GM19240 (cell line): ENCODE measurements around the gene RBBP4.
"Not testable (repeated sequence)": the region's sequence is repeated elsewhere in the genome, so short reads cannot be mapped to it uniquely, and the experiment has no call there.

Source experiments
- DNase-seq: peaks from one replicate; pipeline ENCODE4 v3.0.0; 2011; ENCODE audit warnings: low spot score; ENCODE audit not compliant: insufficient read length

The RBBP4 gene

DNA sequence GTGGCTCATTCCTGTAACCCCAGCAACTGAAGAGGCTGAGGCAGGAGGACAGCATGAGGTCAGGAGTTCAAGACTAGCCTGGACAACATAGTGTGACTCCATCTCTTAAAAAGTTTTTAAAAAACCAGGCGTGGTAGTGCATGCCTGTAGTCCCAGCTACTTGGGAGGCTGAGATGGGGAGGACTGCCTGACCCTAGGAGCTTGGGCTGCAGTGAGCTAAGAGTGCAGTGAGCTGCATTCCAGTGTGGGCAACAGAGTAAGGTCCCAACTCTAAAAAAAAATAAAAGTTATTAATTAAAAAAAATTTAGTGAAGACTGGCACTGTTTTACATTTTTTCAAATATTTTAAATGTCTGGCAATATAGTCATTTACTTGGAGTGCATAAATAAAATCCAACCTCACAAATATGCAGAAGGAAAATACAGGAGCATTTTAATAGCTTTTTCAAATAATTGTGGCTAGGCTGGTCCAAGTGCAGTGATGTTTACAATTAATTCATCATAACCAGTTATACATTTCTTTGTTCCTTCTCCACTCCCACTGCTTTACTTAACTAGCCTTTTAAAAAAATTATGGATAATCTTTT, 11.4 kb upstream of the RBBP4 start:
- no peak for DNase-seq

DNA sequence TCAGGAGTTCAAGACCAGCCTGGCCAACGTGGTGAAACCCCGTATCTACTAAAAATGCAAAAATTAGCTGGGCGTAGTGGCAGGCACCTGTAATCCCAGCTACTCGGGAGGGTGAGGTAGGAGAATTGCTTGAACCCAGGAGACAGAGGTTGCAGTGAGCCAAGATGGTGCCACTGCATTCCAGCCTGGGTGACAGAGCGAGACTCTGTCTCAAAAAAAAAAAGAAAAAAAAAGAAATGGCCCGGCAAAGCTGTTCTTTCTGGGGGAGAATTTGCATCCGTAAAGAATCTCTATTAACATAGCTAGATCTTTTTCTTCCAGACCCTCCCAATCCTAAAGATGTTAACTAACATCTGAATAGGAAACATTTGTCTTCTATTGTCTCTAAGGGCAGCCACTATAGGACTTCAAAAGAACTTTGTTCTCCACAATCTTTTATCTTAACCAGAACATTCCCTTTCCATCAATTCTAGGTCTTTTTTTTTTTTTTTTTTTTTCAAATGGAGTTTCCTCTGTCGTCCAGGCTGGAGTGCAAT, 8.6 kb upstream of the RBBP4 start:
- DNase-seq: not testable (repeated sequence)

DNA sequence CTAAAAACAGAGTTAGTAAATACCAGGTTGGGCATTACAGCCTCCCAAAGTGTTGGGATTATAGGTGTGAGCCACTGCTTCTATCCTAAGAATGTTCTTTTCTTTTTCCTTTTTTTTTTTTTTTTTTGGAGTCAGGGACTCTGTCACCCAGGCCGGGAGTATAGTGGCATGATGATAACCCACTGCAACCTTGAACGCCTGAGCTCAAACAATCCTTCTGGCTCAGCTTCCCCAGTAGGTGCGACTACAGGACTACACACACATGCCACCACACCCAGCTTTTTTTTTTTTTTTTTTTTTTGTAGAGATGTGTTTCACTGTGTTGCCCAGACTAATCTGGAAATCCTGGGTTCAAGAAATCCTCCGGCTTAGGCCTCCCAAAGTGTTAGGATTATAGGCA, 6.6 kb upstream of the RBBP4 start:
- DNase-seq: no peak

DNA sequence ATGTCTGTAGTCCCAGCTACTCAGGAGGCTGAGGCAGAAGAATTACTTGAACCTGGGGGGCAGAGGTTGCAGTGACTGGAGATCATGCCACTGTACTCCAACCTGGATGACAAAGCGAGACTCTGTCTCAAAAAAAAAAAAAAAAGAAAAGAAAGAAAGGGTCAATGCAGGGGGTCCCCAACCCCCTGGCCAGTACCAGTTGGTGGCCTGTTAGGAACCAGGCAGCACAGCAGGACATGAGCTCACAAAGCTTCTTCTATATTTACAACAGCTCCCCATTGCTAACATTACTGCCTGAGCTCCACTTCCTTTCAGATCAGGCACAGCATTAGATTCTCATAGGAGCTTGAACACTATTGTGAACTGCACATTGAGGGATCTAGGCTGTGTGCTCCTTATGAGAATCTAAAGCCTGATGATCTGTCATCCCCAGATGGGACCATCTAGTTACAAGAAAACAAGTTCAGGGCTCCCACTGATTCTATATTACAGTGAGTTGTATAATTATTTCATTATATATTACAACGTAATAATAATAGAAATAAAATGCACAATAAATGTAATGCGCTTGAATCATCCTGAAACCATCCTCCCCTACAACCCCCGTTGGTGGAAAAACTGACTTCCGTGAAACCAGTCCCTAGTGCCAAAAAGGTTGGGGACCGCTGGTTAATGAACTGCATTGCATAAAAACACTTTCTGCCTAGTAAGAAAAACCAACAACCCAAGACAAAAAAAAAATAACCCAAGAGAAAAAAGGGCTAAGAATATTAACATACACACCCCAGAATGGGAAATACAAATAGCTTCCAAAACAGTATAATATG, 3.5 kb upstream of the RBBP4 start:
- DNase-seq: no peak

DNA sequence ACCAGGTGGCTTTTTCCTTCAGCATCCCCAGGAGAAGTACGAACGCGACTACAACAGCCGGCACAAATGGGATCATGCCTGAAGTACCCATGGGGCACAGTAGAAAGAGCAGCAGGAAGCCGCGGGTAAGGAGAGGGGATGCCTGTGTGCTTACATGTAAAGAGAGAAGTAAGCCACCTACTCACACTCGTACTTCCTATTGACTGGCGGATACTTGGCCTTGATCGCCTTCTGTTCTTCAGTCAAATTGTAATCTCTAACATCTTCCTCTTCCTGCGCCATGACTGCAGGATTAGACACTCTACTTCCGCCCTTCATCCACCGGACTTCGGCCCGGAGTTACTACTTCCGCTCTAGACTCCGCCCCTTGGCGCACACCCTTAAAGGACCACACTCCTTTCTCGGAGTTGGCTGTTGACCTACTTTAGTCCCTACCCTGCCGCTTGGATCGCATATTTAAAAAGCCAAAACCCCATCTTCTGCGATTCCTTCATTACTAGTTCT, 708 bp upstream of the RBBP4 start, which contains the start of gene ZBTB8OS:
TSS of gene ZBTB8OS (minus strand) at position 303 of the 504 bp plus-strand sequence. CDS start at position 282, 21 bp downstream.
- DNase-seq: peak; percentile 75

DNA sequence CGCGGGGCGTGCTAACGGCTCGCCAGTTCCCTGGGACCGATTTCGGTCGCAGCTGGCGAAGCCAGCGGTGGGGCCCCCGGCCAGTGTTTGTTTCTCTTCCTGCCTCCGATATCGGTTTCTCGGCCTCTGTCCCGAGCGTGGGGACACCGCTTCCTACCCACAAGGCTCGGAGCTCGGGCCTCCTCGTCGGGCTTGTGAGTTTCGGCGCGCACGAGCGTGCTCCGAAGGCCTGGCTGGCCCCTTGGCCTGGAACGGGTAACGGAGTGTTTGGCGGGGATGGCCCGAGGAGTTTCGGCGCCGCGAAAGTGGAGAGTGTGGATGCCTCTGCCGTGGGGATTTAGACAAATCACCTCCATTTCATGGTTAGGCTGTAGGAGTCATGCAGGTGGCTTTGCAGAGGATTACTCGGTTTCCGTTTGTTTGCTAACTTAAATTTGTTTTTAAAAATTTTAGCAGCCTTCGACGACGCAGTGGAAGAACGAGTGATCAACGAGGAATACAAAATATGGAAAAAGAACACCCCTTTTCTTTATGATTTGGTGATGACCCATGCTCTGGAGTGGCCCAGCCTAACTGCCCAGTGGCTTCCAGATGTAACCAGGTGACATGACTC, 559 bp downstream of the RBBP4 start:
- DNase-seq: peak; percentile 8

DNA sequence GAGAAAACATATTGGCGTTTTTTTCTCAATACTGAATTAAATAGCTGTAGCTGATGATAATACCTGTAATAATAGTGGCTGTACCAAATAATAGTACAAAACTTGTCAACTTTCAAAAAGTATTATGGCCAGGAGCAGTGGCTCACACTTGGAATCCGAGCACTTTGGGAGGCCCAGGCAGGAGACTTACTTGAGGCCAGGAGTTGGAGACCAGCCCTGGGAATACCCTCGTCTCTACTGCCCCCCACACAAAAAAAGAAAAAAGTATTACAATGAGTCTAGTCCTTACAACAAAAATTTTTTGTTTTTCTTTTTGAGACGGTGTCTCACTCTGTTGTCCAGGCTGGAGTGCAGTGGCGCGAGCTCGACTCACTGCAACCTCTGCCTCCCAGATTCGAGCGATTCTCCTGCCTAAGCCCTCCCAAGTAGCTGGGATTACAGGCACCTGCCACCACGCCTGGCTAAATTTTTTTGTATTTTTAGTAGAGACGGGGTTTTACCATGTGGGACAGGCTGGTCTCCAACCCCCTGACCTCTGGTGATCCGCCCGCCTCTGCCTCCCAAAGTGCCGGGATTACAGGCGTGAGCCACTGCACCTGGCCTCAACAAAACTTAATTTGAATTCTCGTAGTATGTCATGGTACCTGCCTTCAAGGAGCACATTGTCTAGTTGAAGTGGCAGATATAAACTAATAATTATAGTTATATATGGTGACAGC, 1.4 kb downstream of the RBBP4 start:
- DNase-seq: no peak

DNA sequence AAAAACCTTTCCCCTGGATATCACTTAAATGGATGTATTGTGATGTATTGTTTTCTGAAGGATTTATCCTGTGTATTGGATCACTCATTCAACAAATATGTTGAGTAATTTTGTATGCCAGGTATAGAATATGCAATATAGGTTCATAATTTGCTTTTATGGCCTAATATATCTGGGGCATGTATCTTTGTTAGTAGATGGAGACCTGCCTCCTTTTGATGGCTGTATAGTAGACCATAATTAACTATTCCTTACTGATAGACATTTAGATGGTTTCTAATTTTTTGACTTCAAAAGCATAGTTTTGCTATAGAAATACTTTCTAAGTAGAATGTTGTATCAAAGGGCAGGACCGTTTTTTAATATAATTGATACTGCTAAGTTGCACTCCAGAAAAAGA, 8.6 kb downstream of the RBBP4 start:
- DNase-seq: no peak

DNA sequence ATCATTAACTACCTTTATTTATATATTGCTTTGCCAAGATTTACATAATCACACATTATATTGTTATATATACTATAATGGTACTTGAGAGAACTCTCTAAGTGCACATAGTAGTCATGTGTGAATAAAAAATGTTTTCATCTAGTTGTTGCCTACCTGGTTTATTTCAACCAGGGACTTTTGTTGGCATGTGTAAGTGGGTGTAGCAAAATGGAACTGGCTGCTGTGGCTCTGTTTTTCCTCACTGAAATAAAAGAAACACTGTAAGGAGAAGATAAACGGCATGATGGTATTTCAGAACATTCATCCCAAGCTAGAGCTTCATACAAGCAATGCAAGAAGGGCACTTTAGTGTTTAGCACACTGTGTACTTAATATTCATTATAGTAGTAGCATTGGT, 14.9 kb downstream of the RBBP4 start:
- no peak for DNase-seq

DNA sequence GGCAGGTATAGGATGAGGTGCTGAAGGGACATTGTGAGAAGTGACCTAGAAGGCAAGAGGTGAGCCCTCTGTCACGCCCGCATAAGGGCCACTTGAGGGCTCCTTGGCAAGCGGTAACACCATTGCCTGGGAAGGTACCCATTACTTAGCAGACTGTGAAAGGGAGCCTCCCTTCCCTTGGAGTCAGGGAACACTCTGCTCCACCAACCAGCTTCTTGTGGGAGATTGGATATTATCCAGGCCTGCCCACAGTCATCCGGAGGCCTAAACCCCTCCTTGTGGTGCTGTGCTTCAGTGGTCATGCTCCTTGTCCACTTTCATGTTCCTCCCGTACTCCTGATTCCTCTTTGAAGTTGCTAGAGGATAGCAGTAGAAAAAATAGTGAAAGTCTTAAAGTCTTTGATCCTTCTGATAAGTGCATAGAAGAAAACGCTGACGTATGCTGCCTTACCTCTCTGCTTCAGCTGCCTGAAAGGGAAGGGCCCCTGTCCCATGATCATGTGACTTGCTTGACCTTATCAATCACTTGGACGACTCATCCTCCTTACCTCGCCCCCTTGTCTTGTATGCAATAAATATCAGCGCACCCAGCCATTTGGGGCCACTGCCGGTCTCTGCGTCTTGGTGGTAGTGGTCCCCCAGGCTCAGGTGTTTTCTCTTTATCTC, 16.0 kb downstream of the RBBP4 start:
- DNase-seq: no peak

DNA sequence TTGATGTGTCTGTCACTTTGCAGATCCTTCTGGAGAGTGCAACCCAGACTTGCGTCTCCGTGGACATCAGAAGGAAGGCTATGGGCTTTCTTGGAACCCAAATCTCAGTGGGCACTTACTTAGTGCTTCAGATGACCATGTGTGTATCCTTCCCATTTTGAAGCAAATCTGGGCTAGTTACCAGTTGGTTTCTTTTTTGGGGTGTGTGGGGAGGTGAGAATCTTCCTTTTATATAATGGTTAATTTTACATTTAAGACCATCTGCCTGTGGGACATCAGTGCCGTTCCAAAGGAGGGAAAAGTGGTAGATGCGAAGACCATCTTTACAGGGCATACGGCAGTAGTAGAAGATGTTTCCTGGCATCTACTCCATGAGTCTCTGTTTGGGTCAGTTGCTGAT, 17.7 kb downstream of the RBBP4 start:
- DNase-seq: not testable (repeated sequence)

DNA sequence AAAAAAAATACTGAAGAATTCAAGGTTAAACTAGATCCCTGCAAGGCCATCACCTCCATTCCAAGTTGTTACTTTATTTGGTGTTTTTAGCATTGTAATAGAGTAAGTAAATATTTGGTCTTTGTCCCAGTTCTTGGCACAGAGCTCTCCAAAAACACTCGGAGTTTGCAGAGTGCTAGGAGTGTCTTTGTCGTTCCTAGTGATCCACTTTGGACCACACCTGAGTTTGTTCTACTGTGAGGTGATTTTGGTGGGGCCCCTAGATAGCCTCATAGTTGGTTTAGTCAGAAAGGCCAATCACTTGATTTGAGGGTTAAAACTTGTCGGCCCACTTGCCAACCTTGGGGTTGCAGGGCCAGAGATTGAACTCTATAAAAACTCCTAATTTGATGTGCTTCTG, 25.9 kb downstream of the RBBP4 start:
- no peak for DNase-seq

DNA sequence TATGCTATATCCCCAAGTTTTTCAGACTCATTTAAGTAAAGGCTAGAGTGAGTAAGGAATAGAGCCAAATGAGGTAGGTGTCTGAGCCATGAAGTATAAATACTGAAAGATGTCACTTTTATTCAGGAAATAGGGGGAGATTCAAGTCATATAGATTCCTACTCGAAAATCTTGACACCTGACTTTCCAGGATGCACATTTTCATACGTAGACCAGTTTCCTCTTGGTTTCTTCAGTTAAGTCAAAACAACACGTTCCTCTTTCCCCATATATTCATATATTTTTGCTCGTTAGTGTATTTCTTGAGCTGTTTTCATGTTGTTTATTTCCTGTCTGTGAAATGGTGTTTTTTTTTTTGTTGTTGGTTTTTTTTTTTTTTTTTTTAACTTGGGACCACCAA, 29.0 kb downstream of the RBBP4 start:
- DNase-seq: not testable (repeated sequence)

DNA sequence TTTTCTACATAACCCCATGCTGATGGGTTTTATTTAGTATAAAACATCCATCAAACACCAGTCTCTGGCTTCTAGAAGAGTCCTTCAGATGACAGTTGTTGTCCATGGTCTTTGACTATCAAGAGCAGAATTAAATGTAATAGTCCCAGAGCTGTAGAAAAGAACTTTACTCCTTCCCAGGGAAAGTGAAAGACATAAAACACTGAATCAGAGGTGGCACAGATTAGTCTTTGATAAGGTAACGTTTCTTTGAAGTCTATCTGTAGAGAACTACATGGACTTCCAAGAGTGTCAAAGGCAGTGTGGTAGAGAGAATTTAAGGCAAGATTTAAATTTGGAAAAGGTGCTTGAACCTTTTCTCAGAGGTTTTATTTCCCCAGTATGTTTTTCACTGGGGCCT, 29.6 kb downstream of the RBBP4 start:
- no peak for DNase-seq

DNA sequence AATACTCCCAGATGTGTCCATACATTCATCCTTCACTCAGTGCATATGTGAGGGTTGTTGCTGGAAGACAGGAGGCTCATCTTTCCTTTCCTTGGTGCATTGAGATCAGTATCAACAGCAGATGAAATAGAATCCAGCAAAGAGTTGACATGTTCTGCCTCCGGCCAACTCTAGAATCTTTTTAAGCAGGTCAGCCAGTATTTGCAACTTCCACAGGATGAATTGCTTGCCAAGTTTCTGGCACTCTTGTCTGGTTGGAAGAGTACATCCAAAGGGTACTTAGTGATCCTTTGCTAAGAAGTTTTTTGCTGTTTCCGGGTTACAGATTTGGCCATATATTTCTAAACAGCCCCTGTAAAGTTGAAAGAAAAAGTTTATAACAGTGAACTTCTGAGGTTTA, 30.5 kb downstream of the RBBP4 start:
- DNase-seq: no peak

DNA sequence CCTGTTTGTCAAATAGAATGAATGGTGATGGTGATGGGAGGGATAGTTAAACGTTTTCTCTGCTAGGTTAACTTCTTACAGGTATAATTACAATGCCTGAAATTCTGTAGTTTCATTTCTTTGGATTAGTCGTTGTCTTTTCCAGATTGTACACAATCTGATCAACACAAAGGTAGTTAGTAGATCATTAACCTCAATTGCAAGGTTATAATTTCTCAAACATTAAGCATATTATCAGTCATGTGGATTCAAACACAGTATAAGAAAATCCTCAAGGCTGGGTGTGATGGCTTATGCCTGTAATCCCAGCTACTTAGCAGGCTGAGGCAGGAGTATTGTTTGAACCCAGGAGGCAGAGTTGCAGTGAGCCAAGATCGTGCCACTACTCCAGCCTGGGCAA, 31.0 kb downstream of the RBBP4 start:
- no peak for DNase-seq

DNA sequence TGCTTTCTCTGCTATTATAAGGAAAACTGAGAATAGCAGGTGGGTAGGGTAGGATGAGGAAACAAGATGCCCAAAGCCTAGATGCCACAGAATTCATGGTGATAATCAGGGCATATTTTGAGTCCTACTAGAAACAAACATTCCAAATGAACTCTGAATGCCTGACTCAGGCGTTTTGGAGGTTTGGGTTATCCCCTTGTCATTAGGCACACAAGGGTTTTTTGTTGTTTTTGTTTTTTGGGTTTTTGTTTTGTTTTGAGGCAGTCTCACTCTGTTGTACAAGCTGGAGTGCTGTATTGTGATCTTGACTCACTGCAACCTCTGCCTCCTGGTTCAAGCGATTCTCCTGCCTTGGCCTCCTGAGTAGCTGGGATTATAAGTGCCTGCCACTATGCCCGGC, 32.4 kb downstream of the RBBP4 start:
- no peak for DNase-seq

DNA sequence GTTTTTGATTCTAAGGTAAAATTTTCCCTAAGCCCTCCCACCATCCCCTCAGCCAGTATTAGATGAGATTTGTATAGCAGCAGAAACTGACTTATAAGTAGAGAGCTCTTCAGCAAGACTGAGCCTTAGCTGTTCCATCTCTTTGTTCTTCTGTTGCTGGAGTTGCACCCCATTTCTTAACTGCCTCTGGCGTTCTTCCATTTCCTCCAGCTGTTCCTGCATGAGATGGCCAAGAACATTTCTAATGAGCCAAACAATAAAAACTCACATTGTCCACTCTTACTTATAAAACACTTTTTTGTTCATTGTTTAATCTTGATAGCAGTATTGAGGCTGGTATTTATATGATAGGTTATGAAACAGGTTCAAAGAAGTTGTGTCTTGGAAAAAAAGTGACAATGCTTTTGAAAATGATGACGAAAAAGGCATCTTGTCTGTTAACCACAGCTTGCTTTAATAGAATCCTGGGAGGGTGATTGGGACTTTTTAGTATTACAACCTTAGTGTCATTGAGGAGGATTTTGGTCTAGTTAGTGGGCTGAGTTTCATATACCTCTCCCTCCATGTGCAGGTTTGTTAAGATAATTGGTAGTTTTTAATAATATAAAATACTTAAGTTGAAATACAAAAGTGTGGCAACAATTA, 33.3 kb downstream of the RBBP4 start:
- no peak for DNase-seq

DNA sequence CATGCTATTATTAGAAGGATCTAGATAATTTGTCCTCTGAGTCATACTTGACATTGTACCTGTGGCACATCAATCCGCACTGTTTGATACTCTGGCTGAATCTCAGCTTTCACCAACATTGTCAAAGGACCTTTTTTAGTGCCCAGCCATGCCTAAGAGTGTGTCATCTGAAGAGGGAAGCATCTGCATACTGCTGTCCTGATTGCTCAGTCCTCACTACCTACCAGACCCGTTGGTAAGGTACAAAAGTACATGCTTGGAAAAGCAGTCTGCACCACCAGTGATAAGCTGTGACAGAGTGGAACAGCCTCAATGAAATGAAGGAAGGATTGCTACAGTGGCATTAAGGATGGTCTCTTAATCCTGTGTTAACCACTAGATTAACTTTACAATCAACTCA, 34.5 kb downstream of the RBBP4 start:
- DNase-seq: no peak

DNA sequence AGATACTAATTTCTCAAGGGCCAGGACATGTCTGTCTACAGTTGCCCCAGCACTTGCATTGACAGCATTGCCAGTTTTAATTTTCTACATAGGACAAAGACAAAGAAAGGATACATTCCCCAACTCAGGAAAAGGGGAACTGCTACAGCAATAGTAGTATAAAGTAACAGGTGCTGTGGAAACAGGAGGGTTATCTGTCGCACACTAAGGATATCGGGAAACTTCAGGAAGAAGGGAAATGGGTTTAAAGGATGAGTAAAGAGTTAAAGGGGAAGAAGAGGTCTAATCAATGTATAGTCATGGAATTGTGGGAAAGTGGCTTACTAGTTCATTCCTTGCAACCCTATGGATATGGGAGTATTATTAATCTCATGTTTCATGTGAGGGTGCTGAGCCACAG, 35.4 kb downstream of the RBBP4 start:
- DNase-seq: no peak
